ENCODE data around the gene ZNHIT6.

The ZNHIT6 gene, protein sequence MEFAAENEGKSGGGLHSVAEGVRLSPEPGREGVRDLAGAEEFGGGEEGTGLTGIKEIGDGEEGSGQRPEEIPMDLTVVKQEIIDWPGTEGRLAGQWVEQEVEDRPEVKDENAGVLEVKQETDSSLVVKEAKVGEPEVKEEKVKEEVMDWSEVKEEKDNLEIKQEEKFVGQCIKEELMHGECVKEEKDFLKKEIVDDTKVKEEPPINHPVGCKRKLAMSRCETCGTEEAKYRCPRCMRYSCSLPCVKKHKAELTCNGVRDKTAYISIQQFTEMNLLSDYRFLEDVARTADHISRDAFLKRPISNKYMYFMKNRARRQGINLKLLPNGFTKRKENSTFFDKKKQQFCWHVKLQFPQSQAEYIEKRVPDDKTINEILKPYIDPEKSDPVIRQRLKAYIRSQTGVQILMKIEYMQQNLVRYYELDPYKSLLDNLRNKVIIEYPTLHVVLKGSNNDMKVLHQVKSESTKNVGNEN

DNA sequence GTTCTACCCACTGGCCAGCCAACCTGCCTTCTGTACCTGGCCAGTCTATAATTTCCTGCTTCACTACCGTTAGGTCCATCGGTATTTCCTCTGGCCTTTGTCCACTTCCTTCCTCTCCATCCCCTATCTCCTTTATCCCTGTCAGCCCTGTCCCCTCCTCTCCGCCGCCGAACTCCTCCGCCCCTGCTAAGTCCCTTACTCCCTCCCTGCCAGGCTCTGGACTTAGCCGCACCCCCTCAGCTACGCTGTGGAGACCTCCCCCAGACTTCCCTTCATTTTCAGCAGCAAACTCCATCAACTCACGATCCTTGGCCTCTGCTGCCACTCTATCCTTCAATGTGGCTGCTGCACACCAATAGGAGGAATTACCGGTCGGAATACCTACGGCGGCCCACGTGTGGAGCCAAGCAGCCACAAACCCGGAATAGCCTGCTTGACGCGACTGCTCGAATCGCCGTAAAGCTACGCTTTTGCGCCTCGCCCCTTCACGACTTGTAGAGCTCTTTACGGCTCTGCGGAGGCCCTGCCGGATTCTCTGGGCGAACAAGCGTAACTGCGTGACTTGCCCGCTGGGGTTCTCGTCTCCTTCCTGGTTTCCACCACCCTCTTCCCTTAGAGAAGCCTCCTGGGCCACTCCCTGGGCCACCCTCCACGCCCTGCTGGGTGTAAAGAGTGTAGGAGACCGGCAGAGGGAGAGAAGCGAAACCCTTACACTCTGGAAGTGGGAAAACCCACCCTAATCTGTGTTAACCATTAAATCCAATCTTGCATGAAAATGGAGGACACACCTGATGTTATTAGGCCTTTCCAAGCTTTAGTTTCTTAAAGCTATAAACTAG is at the start of gene ZNHIT6:
Gene ZNHIT6, minus strand, starts transcription at position 444 of the 839 bp plus-strand sequence. Its CDS starts 149 bp downstream, at position 295.
- peak; percentile 97 for DNase-seq (ENCODE audit: low read depth, low spot score)

DNA sequence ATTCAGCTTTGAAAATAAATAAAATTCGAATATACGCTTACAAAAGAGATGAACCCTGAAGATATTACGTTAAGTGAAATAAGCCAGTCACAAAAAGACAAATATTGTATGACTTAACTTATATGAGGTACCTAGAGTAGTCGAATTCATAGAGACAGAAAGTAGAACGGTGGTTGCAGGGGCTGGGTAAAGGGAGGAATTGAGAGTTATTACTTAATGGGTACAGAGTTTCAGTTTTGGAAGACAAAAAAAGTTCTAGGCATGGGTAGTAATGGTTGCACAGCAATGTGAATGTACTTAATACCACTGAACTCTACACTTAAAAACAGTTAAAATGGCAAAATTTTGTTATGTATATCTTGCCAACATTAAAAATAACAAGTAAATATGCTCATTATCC is 48.6 kb upstream of the ZNHIT6 start:
- no peak for DNase-seq (ENCODE audit: low read depth, low spot score)

DNA sequence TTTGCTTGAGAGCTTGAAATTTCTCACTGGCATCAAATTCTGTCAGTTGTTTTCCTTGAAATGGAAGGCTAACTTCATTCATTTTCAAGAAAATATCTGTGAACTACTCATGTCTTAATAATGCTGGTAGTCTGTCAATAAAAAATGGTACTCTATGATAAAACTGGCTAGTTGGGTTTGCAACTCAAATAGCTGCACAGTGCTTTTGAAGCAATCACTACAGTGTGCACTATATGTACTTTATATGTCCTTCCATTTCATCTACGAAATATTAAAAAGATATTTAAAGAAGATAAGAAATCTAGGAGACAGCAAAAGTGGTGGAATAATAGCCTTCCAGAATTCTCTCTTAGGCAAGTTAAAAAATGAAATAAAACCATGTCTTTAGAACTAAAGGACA is 39.9 kb upstream of the ZNHIT6 start:
- no peak for DNase-seq (ENCODE audit: low read depth, low spot score)

DNA sequence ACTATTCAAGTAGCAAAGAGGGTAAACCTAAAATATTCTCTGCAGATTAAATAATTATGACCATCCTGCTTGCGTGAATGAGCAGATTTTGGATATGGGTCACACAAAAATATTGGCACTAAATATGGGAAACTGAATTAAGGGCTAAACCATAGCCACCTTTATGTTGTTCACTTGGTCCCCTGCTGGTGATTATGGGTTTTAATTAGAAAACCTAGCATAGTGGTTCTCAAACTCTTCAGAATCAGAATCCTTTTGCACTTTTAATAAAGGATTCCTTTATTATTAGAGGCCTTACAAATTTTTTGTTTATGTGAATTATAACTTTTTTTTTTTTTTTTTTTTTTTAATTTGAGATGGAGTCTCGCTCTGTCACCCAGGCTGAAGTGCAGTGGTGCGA is 38.5 kb upstream of the ZNHIT6 start:
- DNase-seq (ENCODE audit: low read depth, low spot score): no peak

DNA sequence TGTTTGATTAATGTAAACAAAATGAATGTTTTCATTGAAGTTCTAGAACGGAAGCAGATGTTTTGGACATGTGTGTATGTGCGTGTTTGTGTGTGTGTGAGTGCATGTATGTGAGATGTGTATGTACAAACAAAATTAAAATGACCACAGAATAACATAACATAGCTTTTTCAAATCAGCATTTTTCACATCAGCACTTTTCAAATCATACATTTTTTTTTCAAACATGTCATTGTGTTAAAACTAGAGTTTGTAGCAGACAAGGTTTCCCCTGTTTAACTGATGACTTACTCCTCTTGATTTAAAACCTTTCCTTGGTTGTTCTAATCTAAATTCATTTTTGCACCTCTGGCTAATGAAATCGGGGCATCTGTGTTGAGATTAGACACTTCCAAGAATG is 35.6 kb upstream of the ZNHIT6 start:
- DNase-seq (ENCODE audit: low read depth, low spot score): no peak

DNA sequence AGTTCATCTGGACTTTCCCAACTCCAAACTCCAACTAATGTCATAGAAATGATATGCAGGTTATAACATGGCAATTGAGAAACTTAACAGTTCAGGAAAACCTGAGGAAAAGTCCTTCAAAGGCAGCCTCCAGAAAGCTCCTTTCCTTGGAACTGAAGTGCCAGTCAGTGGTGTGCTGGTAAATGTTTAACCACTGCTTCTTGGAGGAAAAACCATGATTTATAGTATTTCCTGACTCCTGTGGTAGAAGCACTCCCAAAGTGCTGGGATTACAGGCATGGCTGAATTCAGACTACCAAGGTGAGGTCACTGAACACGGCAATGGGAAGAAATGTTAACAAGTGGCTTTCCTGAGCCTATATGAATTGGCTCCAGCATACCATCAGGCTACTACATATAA is 26.7 kb upstream of the ZNHIT6 start:
- no peak for DNase-seq (ENCODE audit: low read depth, low spot score)

DNA sequence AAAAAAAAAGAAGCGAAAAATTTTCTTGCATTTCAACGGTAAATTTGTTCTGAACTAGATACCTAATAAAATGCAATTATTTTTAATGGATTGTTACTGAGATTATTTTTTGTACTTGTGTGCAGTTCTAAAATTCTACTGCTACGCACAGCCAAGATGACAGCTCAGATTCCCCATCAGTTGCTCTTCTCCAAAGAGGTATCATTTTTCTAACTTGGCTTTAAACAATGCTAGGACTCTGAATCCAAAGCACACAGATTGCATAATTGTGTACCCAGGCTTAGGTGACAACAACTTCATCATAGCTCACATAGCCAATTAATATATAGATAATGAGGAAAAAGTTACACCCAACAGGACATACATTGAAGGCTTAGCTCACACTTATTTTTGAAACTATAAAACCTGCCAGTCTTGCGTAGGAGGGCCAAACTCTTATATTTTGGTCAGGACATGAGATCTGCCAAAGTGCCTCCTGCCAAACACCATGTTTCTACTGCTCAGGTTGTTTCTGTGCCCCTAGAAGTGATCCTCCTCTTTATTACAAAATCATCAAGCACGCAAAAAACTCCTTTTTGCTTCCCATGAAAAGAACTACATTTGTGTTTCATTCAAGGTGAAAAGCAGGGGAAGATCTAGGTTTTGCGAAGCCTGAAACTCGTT is 10.6 kb upstream of the ZNHIT6 start:
- no peak for DNase-seq (ENCODE audit: low read depth, low spot score)

DNA sequence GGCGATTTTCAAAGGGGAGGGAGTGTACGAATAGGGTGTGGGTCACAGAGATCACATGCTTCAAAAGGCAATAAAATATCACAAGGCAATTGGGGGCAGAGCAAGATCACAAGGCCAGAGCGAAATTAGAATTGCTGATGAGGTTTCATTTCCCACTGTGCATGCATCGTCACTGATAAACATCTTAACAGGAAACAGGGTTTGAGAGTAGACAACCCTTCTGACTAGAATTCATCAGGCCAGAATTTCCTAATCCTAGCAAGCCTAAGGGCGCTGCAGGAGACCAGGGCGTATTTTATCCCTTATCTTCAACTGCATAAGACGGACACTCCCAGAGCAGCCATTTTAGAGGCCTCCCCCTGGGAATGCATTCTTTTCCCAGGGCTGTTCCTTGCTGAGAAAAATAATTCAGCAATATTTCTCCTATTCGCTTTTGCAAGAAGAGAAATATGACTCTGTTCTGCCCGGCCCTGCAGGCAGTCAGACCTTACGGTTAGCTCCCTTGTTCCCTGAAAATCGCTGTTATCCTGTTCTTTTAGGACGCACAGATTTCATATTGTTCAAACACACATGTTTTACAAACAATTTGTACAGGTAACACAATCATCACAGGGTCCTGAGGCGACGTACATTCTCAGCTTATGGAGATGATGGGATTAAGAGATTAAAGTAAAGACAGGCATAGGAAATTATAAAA is 6.3 kb upstream of the ZNHIT6 start:
- DNase-seq (ENCODE audit: low read depth, low spot score): peak; percentile 18

DNA sequence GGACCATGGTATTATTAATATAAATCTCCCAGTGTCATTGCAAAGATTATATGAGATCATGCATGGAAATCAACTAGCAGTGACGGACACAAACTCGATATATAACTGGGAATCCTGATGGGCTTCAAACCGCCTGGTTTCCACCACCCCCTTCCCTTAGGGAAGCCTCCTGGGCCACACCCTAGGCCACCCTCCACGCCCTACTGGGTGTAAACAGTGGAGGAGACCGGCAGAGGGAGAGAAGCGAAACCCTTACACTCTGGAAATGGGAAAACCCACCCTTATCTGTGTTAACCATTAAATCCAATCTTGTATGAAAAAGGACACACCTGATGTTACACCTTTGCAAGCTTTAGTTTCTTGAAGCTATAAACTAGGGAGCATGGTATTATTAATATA is 595 bp upstream of the ZNHIT6 start:
- no peak for DNase-seq (ENCODE audit: low read depth, low spot score)

DNA sequence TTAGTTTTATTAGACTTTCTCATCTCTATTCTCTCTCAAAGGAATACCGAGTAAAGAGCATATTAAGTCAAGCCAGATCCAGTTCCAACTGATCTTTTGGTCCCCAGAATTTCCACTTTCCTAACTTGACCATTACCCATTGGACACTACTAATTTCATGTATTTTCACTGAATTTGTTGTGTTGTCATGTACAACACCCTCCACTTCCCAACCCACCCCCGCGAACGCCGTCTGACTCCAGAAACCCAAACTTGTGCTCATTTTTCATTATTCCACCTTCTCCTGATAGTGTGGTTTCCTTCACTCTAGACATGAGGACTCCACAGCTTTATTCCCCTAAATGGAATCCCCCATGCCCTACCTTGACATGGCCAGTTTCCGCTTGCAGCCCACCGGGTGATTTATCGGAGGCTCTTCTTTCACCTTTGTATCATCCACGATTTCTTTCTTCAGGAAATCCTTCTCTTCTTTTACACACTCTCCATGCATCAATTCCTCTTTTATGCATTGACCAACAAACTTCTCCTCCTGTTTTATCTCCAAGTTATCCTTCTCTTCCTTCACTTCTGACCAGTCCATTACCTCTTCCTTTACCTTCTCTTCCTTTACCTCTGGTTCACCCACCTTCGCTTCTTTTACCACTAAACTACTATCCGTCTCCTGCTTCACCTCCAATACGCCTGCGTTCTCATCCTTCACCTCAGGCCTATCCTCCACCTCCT is 805 bp downstream of the ZNHIT6 start:
- DNase-seq (ENCODE audit: low read depth, low spot score): peak; percentile 3

DNA sequence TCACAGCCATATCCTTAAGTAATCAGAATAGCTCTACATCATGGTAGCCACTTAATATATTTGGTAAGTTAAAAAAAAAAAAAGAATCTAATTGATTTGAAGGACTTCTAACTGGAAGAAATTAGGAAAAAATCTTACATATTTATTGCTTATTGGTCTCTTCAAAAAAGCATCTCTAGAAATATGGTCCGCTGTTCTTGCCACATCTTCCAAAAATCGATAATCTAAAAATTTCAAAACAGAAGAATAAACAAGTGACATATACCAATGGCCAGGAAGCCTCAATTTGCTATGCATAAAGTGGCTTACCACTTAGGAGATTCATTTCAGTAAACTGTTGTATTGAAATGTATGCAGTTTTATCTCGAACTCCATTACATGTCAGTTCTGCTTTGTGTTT is 2.3 kb downstream of the ZNHIT6 start:
- DNase-seq (ENCODE audit: low read depth, low spot score): no peak

DNA sequence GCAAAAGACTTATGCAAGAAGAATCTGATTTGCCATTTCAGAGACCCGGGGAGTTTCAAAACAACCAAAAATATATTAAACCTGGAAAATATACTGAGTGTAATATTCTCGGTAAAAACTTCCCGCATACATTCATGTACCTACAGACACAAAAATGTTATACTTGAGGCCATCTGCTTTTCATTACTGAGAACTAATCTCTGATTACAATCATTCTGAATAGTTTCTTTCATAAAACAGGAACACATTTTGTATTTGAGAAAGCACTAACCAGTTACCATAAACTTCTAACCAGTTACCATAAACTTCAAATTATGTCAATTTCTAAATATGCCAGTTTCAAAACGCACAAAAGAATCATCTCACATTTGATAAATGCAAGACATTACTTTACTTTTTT is 7.8 kb downstream of the ZNHIT6 start:
- DNase-seq (ENCODE audit: low read depth, low spot score): no peak

DNA sequence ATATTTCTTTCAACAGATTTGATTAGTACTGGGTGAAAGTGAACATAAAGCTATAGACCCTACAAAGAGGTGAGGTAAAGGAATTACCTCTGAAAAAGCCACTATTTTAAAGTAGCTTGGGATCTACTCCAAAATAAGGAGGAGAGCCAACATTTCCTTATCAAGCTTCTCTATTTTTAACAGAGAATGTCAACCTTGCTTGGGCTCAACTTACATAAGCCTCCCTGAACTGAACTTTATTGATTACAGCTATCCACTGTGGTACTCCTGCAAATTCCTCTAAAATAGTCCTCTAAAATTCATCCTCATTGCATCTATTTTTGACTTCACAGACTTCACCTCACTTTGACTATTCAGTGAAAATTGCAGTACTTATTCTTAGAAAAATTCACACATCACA is 10.3 kb downstream of the ZNHIT6 start:
- DNase-seq (ENCODE audit: low read depth, low spot score): no peak

DNA sequence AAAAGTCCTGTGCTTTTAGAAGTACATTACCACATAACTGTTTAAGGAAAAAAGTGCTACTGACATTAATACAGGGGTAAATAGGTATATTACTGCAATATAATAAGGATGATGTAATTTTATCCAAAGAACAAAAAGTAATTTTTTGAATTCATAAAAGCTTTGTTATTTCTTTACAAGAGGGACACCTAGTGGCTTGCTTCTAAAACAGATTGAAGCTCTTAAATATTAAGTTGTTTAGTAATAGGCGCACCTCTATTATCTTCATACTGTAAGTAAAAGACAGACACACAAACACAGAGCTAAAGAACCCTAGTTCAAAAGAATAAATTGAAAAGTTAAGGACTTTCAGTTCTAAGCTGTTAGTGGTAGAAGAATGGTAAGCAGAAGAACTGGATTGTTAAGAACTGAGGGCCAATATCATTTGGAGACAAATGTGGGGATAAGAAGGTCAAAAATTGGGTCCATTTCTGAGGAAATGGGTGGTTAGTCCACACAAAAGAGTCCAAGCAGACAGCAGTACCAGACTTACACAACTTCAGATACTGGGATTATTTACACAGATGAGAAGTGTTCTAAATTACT is 15.4 kb downstream of the ZNHIT6 start:
- DNase-seq (ENCODE audit: low read depth, low spot score): no peak

DNA sequence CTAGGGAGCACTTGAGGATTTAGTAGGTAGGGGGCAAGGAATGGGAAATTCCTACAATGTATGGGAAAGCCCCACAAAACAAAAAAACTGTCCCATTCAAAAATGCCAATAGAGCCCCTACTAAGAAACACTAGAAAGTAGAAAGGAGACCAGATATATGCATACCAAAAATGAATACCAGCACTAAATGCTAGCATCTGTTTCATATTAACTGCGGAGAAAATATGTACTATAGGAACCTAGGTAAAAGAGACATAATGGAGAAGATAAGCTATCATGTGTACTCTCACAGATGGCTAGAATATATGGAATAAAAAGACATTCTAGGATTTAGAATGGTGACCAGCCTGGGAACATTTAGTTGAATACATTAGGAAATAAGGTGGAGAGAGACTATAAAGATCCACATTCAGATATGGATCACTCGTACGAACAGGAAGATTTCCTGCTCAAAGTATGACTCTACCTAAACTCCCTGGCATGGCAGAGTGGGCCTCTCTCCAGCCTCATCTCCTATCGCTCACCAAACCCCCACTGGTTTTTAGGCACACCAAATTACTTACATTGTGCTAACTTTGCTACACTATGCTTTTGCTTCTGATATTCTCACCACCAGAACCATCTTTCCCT is 18.3 kb downstream of the ZNHIT6 start:
- no peak for DNase-seq (ENCODE audit: low read depth, low spot score)

DNA sequence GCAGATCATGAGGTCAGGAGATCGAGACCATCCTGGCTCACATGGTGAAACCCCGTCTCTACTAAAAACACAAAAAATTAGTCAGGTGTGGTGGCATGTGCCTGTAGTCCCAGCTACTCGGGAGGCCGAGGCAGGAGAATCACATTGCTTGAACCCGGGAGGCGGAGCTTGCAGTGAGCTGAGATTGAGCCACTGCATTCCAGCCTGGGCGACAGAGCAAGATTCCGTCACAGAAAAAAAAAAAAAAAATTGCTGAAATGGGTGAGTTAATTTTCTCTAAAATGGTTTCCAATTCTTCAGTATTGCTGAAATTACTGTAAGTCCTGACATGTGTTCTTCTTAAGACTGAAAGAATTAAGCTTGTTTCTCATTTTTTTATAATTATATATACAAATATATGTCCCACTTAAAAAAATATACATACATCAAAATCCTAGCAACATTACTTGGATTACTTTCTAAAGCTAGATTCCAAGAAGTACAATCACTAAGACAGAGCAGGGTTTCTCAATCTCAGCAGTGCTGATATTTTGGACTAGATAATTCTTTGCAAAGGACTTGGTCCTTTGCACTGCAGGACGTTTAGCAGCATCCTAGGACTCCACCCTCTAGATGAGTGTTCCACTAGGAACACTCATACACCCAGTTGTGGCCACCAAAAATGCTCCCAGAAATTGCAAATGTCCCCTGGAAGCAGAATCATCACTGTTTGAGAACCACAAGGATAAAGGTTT is 24.8 kb downstream of the ZNHIT6 start:
- no peak for DNase-seq (ENCODE audit: low read depth, low spot score)

DNA sequence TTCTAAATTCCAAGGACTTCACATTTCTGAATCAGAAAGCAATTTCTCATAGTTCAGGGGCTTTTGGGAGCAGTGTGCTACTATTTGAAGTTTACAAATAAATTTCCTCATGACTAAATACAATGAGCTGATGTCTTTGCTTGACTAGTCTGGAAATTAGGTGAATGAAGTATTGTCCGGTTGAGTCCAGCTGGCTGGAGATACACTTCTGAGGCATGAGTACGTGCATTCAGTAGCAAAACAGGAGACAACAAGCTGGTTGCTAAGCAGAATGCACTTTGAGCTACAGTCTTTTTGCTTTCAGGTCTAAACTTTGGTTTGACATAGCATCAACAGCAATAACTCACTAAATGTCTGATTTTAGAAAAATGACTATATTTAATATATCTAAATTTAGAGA is 27.1 kb downstream of the ZNHIT6 start:
- DNase-seq (ENCODE audit: low read depth, low spot score): no peak

DNA sequence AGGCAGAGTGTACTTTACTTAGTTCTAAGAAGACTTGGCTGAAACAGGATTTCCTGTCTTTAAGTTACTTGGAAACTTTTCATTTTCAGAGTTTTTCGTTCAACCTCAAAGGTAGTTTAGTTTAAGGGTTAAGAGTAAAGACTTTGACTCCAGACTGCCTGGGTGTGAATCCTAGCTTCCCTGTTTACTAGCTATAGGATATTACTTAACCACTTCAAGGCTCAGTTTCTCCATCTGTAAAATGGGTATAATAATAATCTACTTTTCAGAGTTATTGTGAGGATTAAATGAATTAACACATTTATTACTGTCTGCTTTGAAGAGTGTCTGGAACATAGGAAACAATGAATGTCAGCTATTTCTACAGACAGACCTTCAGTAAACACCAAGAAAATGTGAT is 30.0 kb downstream of the ZNHIT6 start:
- DNase-seq (ENCODE audit: low read depth, low spot score): no peak

DNA sequence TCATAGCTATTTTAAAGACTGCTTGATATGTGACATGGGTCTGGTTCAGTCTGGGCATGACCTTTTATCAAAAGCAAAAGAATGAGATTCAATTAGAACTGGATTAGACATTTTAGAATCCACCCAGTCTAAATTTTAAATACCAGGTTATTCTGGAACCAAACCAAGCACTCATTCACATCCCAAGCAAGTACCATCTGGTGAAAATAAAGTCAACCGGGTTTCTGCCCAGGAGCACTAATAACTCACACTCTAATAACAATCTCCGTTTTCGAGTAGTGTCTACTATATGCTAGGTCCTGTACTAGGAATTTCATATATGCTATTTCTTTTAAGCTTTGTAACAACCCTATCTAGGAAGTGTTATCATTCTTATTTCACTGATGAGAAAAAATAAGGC is 30.6 kb downstream of the ZNHIT6 start:
- DNase-seq (ENCODE audit: low read depth, low spot score): no peak

Measured in ELF-1 (cell line).